ENCODE data around the gene C17orf50.

C17orf50 gene

GRCh38 chr17:35773129-35773528, 12.4 kb downstream of the C17orf50 start:
- Histone ChIP-seq H3K36me3 (ENCODE audit: control insufficient read depth, insufficient read depth, low read length) (no peaks in the 10 kb centered on the region), H3K23ac (ENCODE audit: low read length) (no peak overlapping the region), H2BK5ac (ENCODE audit: low read length) (no peak overlapping the region), H3K79me1 (ENCODE audit: low read length) (no peaks in the 10 kb centered on the region), H3K4me2 (ENCODE audit: low read length) (no peak overlapping the region), H2BK120ac (ENCODE audit: low read depth, low read length) (no peak overlapping the region), H3K9ac (ENCODE audit: low read length) (no peak overlapping the region), H2BK15ac (replicated peaks; ENCODE audit: low read depth) (no peak overlapping the region), H4K8ac (ENCODE audit: low read depth, low read length) (no peak overlapping the region), H4K5ac (ENCODE audit: low read length) (no peak overlapping the region), H3K27ac (ENCODE audit: low read depth, low read length) (no peak overlapping the region), H3K27me3 (ENCODE audit: insufficient read depth, low read length, poor library complexity) (no peaks in the 10 kb centered on the region), H3K4ac (ENCODE audit: low read depth, low read length) (no peak overlapping the region), H3K4me1 (ENCODE audit: control insufficient read depth, low read depth, low read length) (no peaks in the 10 kb centered on the region), H3K4me3 (ENCODE audit: low read length) (no peak overlapping the region), H3K79me2 (ENCODE audit: control insufficient read depth, insufficient read depth, low read length) (no peaks in the 10 kb centered on the region), H3K18ac (ENCODE audit: low read length) (no peak overlapping the region), H2AK5ac (ENCODE audit: low read length) (no peak overlapping the region), H3K56ac (ENCODE audit: low read length) (no peak overlapping the region)
- no CpG with 5 or more reads among the region's 20 CpGs for WGBS (ENCODE audit: extremely low coverage, insufficient coverage, low lambda C conversion rate)
- DNase-seq, result no peak

GRCh38 chr17:35773679-35774425, 13.2 kb downstream of the C17orf50 start:
- Histone ChIP-seq H2AK5ac (ENCODE audit: low read length) (no peak overlapping the region), H2BK15ac (replicated peaks; ENCODE audit: low read depth) (no peak overlapping the region), H3K4me3 (ENCODE audit: low read length) (no peak overlapping the region), H3K27ac (ENCODE audit: low read depth, low read length) (no peak overlapping the region), H3K23ac (ENCODE audit: low read length) (no peak overlapping the region), H3K36me3 (ENCODE audit: control insufficient read depth, insufficient read depth, low read length) (no peaks in the 10 kb centered on the region), H2BK120ac (ENCODE audit: low read depth, low read length) (no peak overlapping the region), H3K18ac (ENCODE audit: low read length) (no peak overlapping the region), H3K56ac (ENCODE audit: low read length) (peak overlapping the region; percentile 46), H3K27me3 (ENCODE audit: insufficient read depth, low read length, poor library complexity) (no peaks in the 10 kb centered on the region), H3K4me1 (ENCODE audit: control insufficient read depth, low read depth, low read length) (no peaks in the 10 kb centered on the region), H3K79me1 (ENCODE audit: low read length) (no peaks in the 10 kb centered on the region), H2BK5ac (ENCODE audit: low read length) (no peak overlapping the region), H4K5ac (ENCODE audit: low read length) (no peak overlapping the region), H4K8ac (ENCODE audit: low read depth, low read length) (no peak overlapping the region), H3K79me2 (ENCODE audit: control insufficient read depth, insufficient read depth, low read length) (no peaks in the 10 kb centered on the region), H3K4ac (ENCODE audit: low read depth, low read length) (no peak overlapping the region), H3K9ac (ENCODE audit: low read length) (no peak overlapping the region), H3K4me2 (ENCODE audit: low read length) (no peak overlapping the region)
- DNase-seq, result no peak
- WGBS (ENCODE audit: extremely low coverage, insufficient coverage, low lambda C conversion rate), result no CpG with 5 or more reads among the region's 10 CpGs

GRCh38 chr17:35774499-35774898, 13.8 kb downstream of the C17orf50 start:
- Histone ChIP-seq H3K56ac (ENCODE audit: low read length) (no peak overlapping the region), H3K4me3 (ENCODE audit: low read length) (no peak overlapping the region), H2BK5ac (ENCODE audit: low read length) (no peak overlapping the region), H2BK15ac (replicated peaks; ENCODE audit: low read depth) (no peak overlapping the region), H3K9ac (ENCODE audit: low read length) (no peak overlapping the region), H3K36me3 (ENCODE audit: control insufficient read depth, insufficient read depth, low read length) (no peaks in the 10 kb centered on the region), H3K23ac (ENCODE audit: low read length) (no peak overlapping the region), H4K8ac (ENCODE audit: low read depth, low read length) (no peak overlapping the region), H3K27ac (ENCODE audit: low read depth, low read length) (no peak overlapping the region), H2BK120ac (ENCODE audit: low read depth, low read length) (no peak overlapping the region), H3K79me2 (ENCODE audit: control insufficient read depth, insufficient read depth, low read length) (no peaks in the 10 kb centered on the region), H3K18ac (ENCODE audit: low read length) (no peak overlapping the region), H3K27me3 (ENCODE audit: insufficient read depth, low read length, poor library complexity) (no peaks in the 10 kb centered on the region), H3K4me2 (ENCODE audit: low read length) (no peak overlapping the region), H3K79me1 (ENCODE audit: low read length) (no peaks in the 10 kb centered on the region), H3K4me1 (ENCODE audit: control insufficient read depth, low read depth, low read length) (no peaks in the 10 kb centered on the region), H4K5ac (ENCODE audit: low read length) (no peak overlapping the region), H3K4ac (ENCODE audit: low read depth, low read length) (no peak overlapping the region), H2AK5ac (ENCODE audit: low read length) (no peak overlapping the region)
- no peak for DNase-seq
- no CpG with 5 or more reads among the region's 5 CpGs for WGBS (ENCODE audit: extremely low coverage, insufficient coverage, low lambda C conversion rate)

GRCh38 chr17:35775039-35775438, 14.4 kb downstream of the C17orf50 start:
- Histone ChIP-seq H3K79me2 (ENCODE audit: control insufficient read depth, insufficient read depth, low read length) (no peaks in the 10 kb centered on the region), H4K8ac (ENCODE audit: low read depth, low read length) (no peak overlapping the region), H3K27me3 (ENCODE audit: insufficient read depth, low read length, poor library complexity) (no peaks in the 10 kb centered on the region), H3K36me3 (ENCODE audit: control insufficient read depth, insufficient read depth, low read length) (no peaks in the 10 kb centered on the region), H2BK120ac (ENCODE audit: low read depth, low read length) (no peak overlapping the region), H3K18ac (ENCODE audit: low read length) (no peak overlapping the region), H2AK5ac (ENCODE audit: low read length) (no peak overlapping the region), H3K4me3 (ENCODE audit: low read length) (no peak overlapping the region), H3K79me1 (ENCODE audit: low read length) (no peaks in the 10 kb centered on the region), H3K4me1 (ENCODE audit: control insufficient read depth, low read depth, low read length) (no peaks in the 10 kb centered on the region), H3K23ac (ENCODE audit: low read length) (no peak overlapping the region), H3K56ac (ENCODE audit: low read length) (no peak overlapping the region), H3K4ac (ENCODE audit: low read depth, low read length) (no peak overlapping the region), H2BK15ac (replicated peaks; ENCODE audit: low read depth) (no peak overlapping the region), H2BK5ac (ENCODE audit: low read length) (no peak overlapping the region), H3K27ac (ENCODE audit: low read depth, low read length) (no peak overlapping the region), H3K4me2 (ENCODE audit: low read length) (no peak overlapping the region), H3K9ac (ENCODE audit: low read length) (no peak overlapping the region), H4K5ac (ENCODE audit: low read length) (no peak overlapping the region)
- no peak for DNase-seq
- no CpG with 5 or more reads among the region's 5 CpGs for WGBS (ENCODE audit: extremely low coverage, insufficient coverage, low lambda C conversion rate)

- no peaks in the 10 kb centered on the region for H3K36me3 ChIP-seq (ENCODE audit: control insufficient read depth, insufficient read depth, low read length)
- H3K4ac ChIP-seq (ENCODE audit: low read depth, low read length), result no peak overlapping the region
- H3K79me1 ChIP-seq (ENCODE audit: low read length), result no peaks in the 10 kb centered on the region
- WGBS (ENCODE audit: extremely low coverage, insufficient coverage, low lambda C conversion rate), result no CpG with 5 or more reads among the region's 6 CpGs
- H3K79me2 ChIP-seq (ENCODE audit: control insufficient read depth, insufficient read depth, low read length), result no peaks in the 10 kb centered on the region
- H3K18ac ChIP-seq (ENCODE audit: low read length), result no peak overlapping the region
- H4K5ac ChIP-seq (ENCODE audit: low read length), result no peak overlapping the region
- no peak overlapping the region for H2BK120ac ChIP-seq (ENCODE audit: low read depth, low read length)
- no peak overlapping the region for H3K27ac ChIP-seq (ENCODE audit: low read depth, low read length)
- no peak overlapping the region for H3K9ac ChIP-seq (ENCODE audit: low read length)
- no peak overlapping the region for H4K8ac ChIP-seq (ENCODE audit: low read depth, low read length)
- no peak overlapping the region for H2AK5ac ChIP-seq (ENCODE audit: low read length)
- no peak overlapping the region for H3K23ac ChIP-seq (ENCODE audit: low read length)
- no peak overlapping the region for H3K4me3 ChIP-seq (ENCODE audit: low read length)
- H2BK15ac ChIP-seq (replicated peaks; ENCODE audit: low read depth), result no peak overlapping the region
- no peaks in the 10 kb centered on the region for H3K27me3 ChIP-seq (ENCODE audit: insufficient read depth, low read length, poor library complexity)
- no peak overlapping the region for H3K56ac ChIP-seq (ENCODE audit: low read length)
- no peak overlapping the region for H2BK5ac ChIP-seq (ENCODE audit: low read length)
- no peaks in the 10 kb centered on the region for H3K4me1 ChIP-seq (ENCODE audit: control insufficient read depth, low read depth, low read length)
- no peak overlapping the region for H3K4me2 ChIP-seq (ENCODE audit: low read length)
- no peak for DNase-seq
Measured at GRCh38 chr17:35775583-35775982, 14.9 kb downstream of the C17orf50 start.

GRCh38 chr17:35778641-35779196, 18.0 kb downstream of the C17orf50 start:
- no CpG with 5 or more reads among the region's 16 CpGs for WGBS (ENCODE audit: extremely low coverage, insufficient coverage, low lambda C conversion rate)
- DNase-seq, result no peak

More at GRCh38 chr17:35778641-35779196, 18.0 kb downstream of the C17orf50 start:
- Histone ChIP-seq H3K27ac (ENCODE audit: low read depth, low read length) (no peak overlapping the region), H3K79me1 (ENCODE audit: low read length) (no peaks in the 10 kb centered on the region), H4K8ac (ENCODE audit: low read depth, low read length) (no peak overlapping the region), H3K4me1 (ENCODE audit: control insufficient read depth, low read depth, low read length) (no peaks in the 10 kb centered on the region), H2BK120ac (ENCODE audit: low read depth, low read length) (no peak overlapping the region), H2BK15ac (replicated peaks; ENCODE audit: low read depth) (no peak overlapping the region), H3K27me3 (ENCODE audit: insufficient read depth, low read length, poor library complexity) (no peaks in the 10 kb centered on the region), H3K56ac (ENCODE audit: low read length) (no peak overlapping the region), H3K79me2 (ENCODE audit: control insufficient read depth, insufficient read depth, low read length) (no peaks in the 10 kb centered on the region), H2AK5ac (ENCODE audit: low read length) (no peak overlapping the region), H3K4me2 (ENCODE audit: low read length) (no peak overlapping the region), H2BK5ac (ENCODE audit: low read length) (no peak overlapping the region), H3K4me3 (ENCODE audit: low read length) (no peak overlapping the region), H3K9ac (ENCODE audit: low read length) (no peak overlapping the region), H3K23ac (ENCODE audit: low read length) (no peak overlapping the region), H4K5ac (ENCODE audit: low read length) (no peak overlapping the region), H3K4ac (ENCODE audit: low read depth, low read length) (no peak overlapping the region), H3K36me3 (ENCODE audit: control insufficient read depth, insufficient read depth, low read length) (no peaks in the 10 kb centered on the region), H3K18ac (ENCODE audit: low read length) (no peak overlapping the region)
